ENCODE data around the gene TMEM215. TPM values are rescaled to one million over a fixed set of nuclear protein-coding genes. Genes with fewer than 3 reads are reported as not detected.

TMEM215 gene
- total and polyA plus RNA-seq, 2 experiments from 2014 or later: 0.79 to 1.2 TPM

GRCh38 chr9:32823101-32823500 is 39.8 kb downstream of the TMEM215 start:
- H3K27ac Mint-ChIP-seq: no peak overlapping the region
- H3K4me1 ChIP-seq (ENCODE audit: insufficient read depth): peaks cover 17% of the 10 kb centered on the region
- no peak overlapping the region for H3K27ac ChIP-seq (ENCODE audit: low read depth)
- no peaks in the 10 kb centered on the region for H3K27me3 Mint-ChIP-seq (ENCODE audit: insufficient read depth, low read depth, poor library complexity)
- H3K9me2 ChIP-seq (ENCODE audit: insufficient read depth): peaks cover 19% of the 10 kb centered on the region
- peaks cover 6% of the 10 kb centered on the region; the same call in 2 of the 3 replicates for H3K9me3 Mint-ChIP-seq
- ATAC-seq (no peak), DNase-seq (ENCODE audit: low spot score) (no peak)
- no peak for TF ChIP-seq EZH2 (IDR thresholded peaks at IDR 0.05; ENCODE audit: low read depth, unreplicated experiment)
- TF ChIP-seq NANOG (IDR thresholded peaks at IDR 0.05; ENCODE audit: borderline replicate concordance): no peak
- no peak for TF ChIP-seq EZH2phosphoT487 (IDR thresholded peaks at IDR 0.05; ENCODE audit: unreplicated experiment)
- no peak for TF ChIP-seq ZNF114 (CRISPR knock-in tag; IDR thresholded peaks at IDR 0.05)
- no peak for TF ChIP-seq CREB1 (CRISPR knock-in tag; IDR thresholded peaks at IDR 0.05; ENCODE audit: low read depth)
- no peak for TF ChIP-seq STAT1 (IDR thresholded peaks at IDR 0.05; ENCODE audit: unreplicated experiment)
- TF ChIP-seq CTCF (conservative IDR thresholded peaks at IDR 0.05; ENCODE audit: low read depth in 2 of 2): no peak
- no peak for TF ChIP-seq ETS1 (IDR thresholded peaks at IDR 0.05)
- no peak for TF ChIP-seq ZNF331 (CRISPR knock-in tag; IDR thresholded peaks at IDR 0.05; ENCODE audit: low read depth)
- TF ChIP-seq REST (IDR thresholded peaks at IDR 0.05; ENCODE audit: unreplicated experiment): no peak
- H3K27me3 ChIP-seq (ENCODE audit: insufficient read depth): no peaks in the 10 kb centered on the region
- H4K20me1 ChIP-seq (replicated peaks; ENCODE audit: insufficient read depth): no peaks in the 10 kb centered on the region
- H3K4me3 ChIP-seq: no peak overlapping the region
- no peak overlapping the region for H3K4me2 ChIP-seq
- no peaks in the 10 kb centered on the region for H3K79me2 ChIP-seq (replicated peaks; ENCODE audit: insufficient read depth)
- peaks cover 15% of the 10 kb centered on the region for H3K4me1 Mint-ChIP-seq
- H3K4me3 Mint-ChIP-seq: no peak overlapping the region
- no peaks in the 10 kb centered on the region for H3F3A ChIP-seq (replicated peaks; ENCODE audit: low read depth)
- no peaks in the 10 kb centered on the region; the same call in 2 of the 3 replicates for H3K36me3 Mint-ChIP-seq (ENCODE audit: low read depth)
- H3K36me3 ChIP-seq (ENCODE audit: insufficient read depth): no peaks in the 10 kb centered on the region
- H2AFZ ChIP-seq: no peak overlapping the region

All from GM23338 (cell line).